ENCODE measurements around the gene TMEM144.

The TMEM144 gene

GRCh38 chr4:158236304-158237030 is 26.2 kb downstream of the TMEM144 start:
- DNase-seq (ENCODE audit: low spot score): peak; percentile 14

DNA sequence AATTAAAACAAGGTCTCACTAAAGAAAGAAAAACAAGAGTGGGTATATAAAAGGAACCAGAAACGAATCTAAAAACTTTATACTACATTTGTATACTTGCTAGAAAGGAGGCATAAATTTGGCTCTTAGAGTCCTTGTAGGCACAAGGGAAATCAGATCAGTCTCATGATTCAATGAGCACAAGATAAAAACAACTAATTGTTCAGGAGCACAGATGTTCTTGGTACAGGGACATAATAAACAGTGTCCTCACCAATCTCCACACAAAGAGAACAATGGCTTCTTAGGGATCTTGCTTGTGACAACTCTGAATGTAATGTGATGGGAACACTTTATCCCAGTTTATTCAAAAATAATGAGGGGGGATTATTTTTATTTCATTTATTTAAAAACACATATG is 28.3 kb downstream of the TMEM144 start:
- no peak for DNase-seq (ENCODE audit: low spot score)

DNA sequence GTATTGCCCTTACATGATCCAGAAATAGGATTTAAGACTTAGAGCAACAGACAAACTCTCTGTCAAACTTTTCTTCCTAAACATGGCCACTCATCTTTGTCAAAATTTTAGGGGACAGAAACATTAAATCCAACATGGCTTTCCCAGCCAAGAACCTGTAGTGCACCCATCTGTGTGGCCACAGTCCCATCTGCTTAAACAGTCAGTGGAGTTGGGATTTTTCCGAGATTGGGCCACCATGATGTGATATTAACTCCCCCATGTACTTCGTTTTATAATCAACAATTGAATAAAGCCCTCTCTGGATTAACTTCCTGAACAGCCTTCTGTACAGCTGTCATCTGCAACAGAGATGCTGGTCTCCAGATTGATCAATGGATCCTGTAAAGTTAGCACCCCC is 28.9 kb downstream of the TMEM144 start:
- DNase-seq (ENCODE audit: low spot score): no peak

DNA sequence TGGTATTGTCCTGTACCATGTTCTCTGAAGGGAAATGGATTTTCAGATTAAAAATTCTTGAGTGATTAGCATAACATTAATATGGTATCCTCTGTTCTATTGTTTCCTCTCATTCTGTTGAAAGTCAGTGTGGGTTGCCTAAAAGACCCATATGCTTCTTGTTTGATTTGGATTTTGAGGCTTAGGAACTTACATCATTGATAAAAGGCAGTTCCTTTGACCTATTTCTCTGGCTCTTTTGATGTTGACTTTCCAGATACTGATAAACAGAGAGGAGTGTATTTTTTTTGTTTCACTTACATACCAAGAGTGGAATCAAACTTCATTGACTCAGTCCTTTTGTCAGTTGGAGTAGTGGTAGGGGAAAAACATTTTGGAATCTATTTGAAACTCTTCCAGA is 32.8 kb downstream of the TMEM144 start:
- no peak for DNase-seq (ENCODE audit: low spot score)

- DNase-seq (ENCODE audit: low spot score): no peak
Observed at GRCh38 chr4:158250321-158250720, 40.0 kb downstream of the TMEM144 start.

DNA sequence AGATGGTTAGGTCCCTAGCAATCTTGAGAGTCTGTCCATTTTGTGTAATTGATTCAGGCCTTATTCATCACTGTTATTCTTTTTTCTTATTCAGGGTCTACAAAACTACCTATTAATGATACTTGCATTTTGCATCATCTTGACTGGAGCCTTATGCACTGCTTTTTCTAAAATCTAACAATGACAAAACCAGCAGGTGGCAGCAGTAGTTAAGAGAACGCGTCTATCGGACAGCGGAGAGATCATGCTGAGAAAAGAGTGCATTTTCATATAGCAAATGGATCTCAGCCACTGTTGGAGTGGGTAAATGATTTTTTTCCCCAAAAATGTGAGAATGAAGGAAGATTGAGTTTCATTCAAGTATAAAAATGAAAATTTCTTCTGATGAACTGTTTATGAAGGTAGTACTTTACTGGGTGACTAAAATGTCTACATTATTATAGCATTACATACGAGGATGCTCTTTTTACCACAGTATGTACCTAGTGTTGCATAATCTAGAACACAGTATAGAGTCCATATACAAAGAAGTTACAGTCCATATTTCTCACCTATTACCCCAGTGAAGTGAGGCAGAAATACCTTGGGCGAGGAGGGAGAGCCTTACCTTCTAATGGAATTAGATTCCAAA is 43.2 kb downstream of the TMEM144 start:
- peak; percentile 68 for DNase-seq (ENCODE audit: low spot score)

DNA sequence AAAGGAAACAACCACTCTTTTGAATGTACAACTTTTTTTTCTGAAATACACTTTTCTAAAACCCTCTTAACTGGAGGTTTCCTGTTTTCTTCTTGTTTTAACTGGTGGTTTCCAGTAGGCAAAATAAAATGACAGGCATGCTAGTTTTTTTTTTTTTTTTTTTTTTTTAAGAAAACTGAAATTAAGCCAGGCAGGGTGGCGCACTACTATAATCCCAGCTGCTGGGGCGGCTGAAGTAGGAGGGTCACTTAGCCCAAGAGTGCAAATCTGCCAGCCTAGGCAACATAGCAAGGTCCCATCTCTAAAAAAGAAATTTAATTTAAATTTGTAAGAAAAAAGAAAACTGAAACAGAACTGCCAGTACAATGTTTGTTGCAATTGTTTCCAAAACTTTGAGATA is 44.0 kb downstream of the TMEM144 start:
- no peak for DNase-seq (ENCODE audit: low spot score)

- DNase-seq (ENCODE audit: low spot score): peak; percentile 49
Observed at GRCh38 chr4:158255727-158256324, 45.5 kb downstream of the TMEM144 start.

DNA sequence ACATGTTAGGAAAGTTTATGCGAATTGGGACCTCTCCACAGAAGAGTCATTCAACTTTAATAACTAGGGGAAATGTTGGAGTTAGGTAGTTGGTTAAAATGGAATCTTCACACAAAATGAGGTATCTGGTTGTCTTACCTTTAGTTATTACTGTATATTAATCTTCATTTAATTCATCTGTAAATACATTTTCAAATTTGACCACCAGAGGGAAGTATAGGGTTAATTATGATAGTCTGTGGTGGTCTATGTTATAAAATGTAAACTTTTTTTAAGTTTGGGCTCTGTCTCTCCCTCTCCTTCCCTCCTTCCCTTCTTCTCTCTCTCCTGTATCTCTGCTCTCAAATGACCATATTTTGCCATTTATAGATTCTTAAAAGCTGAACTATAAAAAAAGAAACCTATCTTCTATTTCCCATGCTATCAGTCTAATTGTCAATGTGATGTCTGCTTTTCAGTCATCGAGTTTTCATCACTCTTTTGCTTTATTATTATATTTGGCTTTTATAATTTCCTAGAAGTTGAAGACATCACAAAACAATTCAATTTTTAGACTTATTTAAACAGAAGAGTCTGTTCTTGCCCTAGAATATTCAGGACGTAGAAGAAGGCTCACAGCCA is 49.8 kb downstream of the TMEM144 start:
- no peak for DNase-seq (ENCODE audit: low spot score)

GRCh38 chr4:158261480-158261879 is 51.2 kb downstream of the TMEM144 start:
- no peak for DNase-seq (ENCODE audit: low spot score)

- DNase-seq (ENCODE audit: low spot score): no peak
Observed at GRCh38 chr4:158268553-158268952, 58.3 kb downstream of the TMEM144 start.

DNA sequence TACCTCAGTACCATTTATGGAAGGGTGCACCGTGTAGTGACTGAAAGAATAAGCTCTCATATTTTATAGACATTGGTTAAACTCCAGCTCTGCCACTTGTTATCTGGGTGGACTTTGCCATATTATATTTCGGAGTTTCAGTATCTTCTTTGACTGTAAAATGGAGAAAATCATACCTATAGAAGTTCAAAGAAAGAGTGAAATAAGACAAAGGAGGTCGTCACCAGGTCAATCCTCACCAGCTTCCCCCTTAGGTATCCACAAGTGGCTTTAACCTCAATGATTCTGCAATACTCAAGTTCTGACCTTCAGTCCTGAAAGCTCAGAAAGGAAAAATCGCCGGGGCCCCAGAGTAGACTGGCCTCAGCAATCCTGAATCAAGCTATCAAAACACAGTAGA is 64.3 kb downstream of the TMEM144 start:
- no peak for DNase-seq (ENCODE audit: low spot score)

GRCh38 chr4:158277558-158277957 is 67.3 kb downstream of the TMEM144 start:
- no peak for DNase-seq (ENCODE audit: low spot score)

DNA sequence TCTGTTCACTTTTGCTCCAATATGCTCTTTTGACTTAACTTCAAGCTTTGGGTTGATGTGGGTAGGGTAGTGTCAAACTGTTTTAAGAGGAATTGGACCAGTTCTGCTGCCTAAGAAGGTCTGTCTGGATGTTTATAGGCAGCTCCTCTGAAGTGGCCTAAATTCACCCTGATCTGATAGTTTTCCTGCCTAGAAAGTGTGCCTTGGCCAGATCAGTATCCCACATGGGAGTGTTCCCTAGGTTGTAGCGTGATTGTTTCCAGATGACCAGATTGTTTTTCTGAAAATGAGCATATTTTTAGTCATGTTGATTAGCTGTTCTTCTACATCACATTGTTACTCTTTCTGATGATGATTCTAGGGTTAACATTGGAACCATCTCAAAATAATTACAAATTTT is 68.8 kb downstream of the TMEM144 start:
- peak; percentile 10 for DNase-seq (ENCODE audit: low spot score)

DNA sequence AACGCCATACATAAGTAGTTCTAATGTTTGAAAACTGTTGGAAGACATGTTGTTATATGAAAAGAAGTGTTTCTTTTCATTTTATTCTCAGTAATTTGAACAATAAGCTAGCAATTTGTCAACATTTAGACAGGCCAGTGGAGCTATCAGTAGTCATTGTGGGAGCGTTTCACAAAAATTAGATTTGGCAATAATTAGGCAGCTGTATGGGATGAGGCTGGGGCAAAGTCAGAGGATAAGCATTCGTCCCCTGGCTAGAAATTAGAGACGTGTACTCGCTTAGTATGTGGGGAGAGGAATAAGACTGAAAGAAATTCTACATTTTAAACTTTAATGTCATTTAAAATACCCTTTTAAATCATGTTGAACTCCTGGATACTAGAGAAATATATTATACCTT is 70.6 kb downstream of the TMEM144 start:
- DNase-seq (ENCODE audit: low spot score): peak; percentile 16

DNA sequence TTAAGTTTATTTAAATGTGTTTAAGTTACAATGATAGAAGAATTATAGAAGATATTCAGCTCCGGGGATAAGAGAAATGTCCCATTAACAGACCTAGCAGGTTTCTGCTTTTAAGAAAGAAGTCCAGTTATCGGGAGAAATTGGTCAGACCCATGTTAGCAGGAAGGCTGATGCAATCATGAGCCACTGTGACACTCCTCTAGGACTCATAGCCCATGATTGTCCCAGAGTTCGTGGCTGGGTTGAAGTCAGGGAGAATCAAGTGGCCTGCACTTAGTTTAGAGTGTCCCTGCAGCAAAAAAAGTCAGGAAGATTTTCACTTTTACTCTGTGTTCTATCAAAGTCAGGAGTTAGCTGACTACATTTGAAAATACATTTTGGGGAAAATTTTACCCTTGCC is 72.0 kb downstream of the TMEM144 start:
- DNase-seq (ENCODE audit: low spot score): peak; percentile 17

GRCh38 chr4:158285429-158286216 is 75.3 kb downstream of the TMEM144 start:
- no peak for DNase-seq (ENCODE audit: low spot score)

- DNase-seq (ENCODE audit: low spot score): no peak
Observed at GRCh38 chr4:158290912-158291311, 80.6 kb downstream of the TMEM144 start.

- DNase-seq (ENCODE audit: low spot score): no peak
Observed at GRCh38 chr4:158291334-158292055, 81.2 kb downstream of the TMEM144 start.

- DNase-seq (ENCODE audit: low spot score): no peak
Observed at GRCh38 chr4:158292156-158292555, 81.9 kb downstream of the TMEM144 start.

DNA sequence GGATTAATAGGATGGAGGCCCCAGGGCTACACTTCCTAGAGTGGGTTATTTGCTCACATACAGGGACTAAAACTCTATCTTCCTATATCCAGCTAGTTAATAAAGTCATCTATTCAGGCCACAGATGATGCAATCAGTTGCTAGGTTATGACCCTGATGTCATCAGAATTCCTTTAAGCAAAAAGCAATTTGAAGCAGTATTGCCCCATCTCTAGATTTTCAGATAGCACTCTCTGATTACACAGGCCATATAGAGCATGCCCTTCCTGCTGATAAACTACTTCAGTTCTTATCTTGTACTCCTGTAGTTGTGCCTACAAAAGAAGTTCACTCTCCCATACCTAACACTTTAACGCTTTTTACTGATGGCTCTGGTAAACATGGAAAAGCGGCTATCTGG is 84.8 kb downstream of the TMEM144 start:
- no peak for DNase-seq (ENCODE audit: low spot score)

DNA sequence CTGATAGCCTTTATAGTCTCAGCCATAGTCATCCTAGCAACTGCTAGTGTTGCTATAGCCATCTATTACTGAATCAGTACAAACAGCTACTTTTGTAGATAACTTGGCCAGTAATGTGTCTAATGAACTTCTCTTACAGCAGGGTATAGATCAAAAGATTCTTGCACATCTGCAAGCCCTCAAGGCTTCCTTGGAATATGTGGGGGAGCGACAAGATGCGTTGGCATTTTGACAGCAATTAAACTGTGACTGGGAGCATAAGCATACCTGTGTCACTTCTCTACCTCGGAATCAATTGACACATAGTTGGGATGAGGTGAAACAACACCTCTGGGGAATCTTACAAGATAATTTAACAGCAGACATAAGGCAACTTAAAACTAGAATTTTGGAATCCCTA is 87.6 kb downstream of the TMEM144 start:
- DNase-seq (ENCODE audit: low spot score): no peak

Data from AG20443 (cell line).